Parathyroid adenoma (tissue), 2 donors: ENCODE data around the gene NEUROD6.

ENCODE experiments used
- H2AFZ ChIP-seq: fragments of 300-600 bp; sonication (generic); one replicate; pipeline ENCODE4 v1.7.0; 2017; ENCODE audit warnings: antibody characterized with exemption, mild to moderate bottlenecking
- H3K27ac ChIP-seq: fragments of 300-600 bp; sonication (generic); one replicate; pipeline ENCODE4 v1.7.0; 2017
- H3K27me3 ChIP-seq: fragments of 300-600 bp; sonication (generic); one replicate; pipeline ENCODE4 v1.7.0; 2017; ENCODE audit warnings: low read length; ENCODE audit not compliant: control insufficient read depth, insufficient read depth
- H3K36me3 ChIP-seq: fragments of 300-600 bp; sonication (generic); one replicate; pipeline ENCODE4 v1.7.0; 2017; ENCODE audit warnings: low read length; ENCODE audit not compliant: control insufficient read depth, insufficient read depth
- H3K4me1 ChIP-seq: fragments of 300-600 bp; sonication (generic); one replicate; pipeline ENCODE4 v1.7.0; 2017; ENCODE audit warnings: control low read depth
- H3K4me2 ChIP-seq: fragments of 300-600 bp; sonication (generic); one replicate; pipeline ENCODE4 v1.7.0; 2017; ENCODE audit warnings: low read length
- H3K4me3 ChIP-seq: fragments of 300-600 bp; sonication (generic); one replicate; pipeline ENCODE4 v1.7.0; 2017; ENCODE audit warnings: low read depth, low read length
- H3K79me2 ChIP-seq: fragments of 300-600 bp; sonication (generic); one replicate; pipeline ENCODE4 v1.7.0; 2017; ENCODE audit warnings: control low read depth
- H3K9ac ChIP-seq: fragments of 300-600 bp; sonication (generic); one replicate; pipeline ENCODE4 v1.7.0; 2017; ENCODE audit warnings: mild to moderate bottlenecking
- H3K9me3 ChIP-seq: fragments of 300-600 bp; sonication (generic); one replicate; pipeline ENCODE4 v1.7.0; 2017; ENCODE audit warnings: low read length; ENCODE audit not compliant: control insufficient read depth
- CTCF ChIP-seq: fragments of 300-600 bp; sonication (generic); IDR thresholded peaks from one replicate; pipeline ENCODE4 v1.7.0; 2017; ENCODE audit warnings: antibody characterized with exemption, mild to moderate bottlenecking
- donor health status: primary hyperparathyroidism.

NEUROD6 gene

GRCh38 chr7:31299336-31299735, 41.2 kb downstream of the NEUROD6 start:
- no peak for TF ChIP-seq CTCF
- no peak overlapping the region for H2AFZ ChIP-seq
- no peaks in the 10 kb centered on the region for H3K9me3 ChIP-seq
- no peaks in the 10 kb centered on the region for H3K4me1 ChIP-seq
- no peak overlapping the region for H3K4me2 ChIP-seq
- no peaks in the 10 kb centered on the region for H3K79me2 ChIP-seq
- no peak overlapping the region for H3K4me3 ChIP-seq
- no peaks in the 10 kb centered on the region for H3K36me3 ChIP-seq
- H3K27ac ChIP-seq = no peak overlapping the region
- no peak overlapping the region for H3K9ac ChIP-seq
- H3K27me3 ChIP-seq = no peaks in the 10 kb centered on the region

- Histone ChIP-seq H3K9ac (no peak overlapping the region), H3K9me3 (no peaks in the 10 kb centered on the region), H3K27ac (no peak overlapping the region), H3K4me1 (no peaks in the 10 kb centered on the region), H3K4me3 (no peak overlapping the region), H3K27me3 (no peaks in the 10 kb centered on the region), H3K36me3 (no peaks in the 10 kb centered on the region), H3K79me2 (no peaks in the 10 kb centered on the region), H2AFZ (no peak overlapping the region), H3K4me2 (no peak overlapping the region)
- no peak for TF ChIP-seq CTCF
Measured at GRCh38 chr7:31290601-31291000, 49.9 kb downstream of the NEUROD6 start.
